C1 segment of cervical spinal cord (tissue), 14 donors: ENCODE data around the gene NEU2.
"Not testable (repeated sequence)": the region's sequence is repeated elsewhere in the genome, so short reads cannot be mapped to it uniquely, and the experiment has no call there.

Experiments
- DNase-seq, 14 donors: peaks; one replicate each; lab custom pipeline; 2025; lab: John Stamatoyannopoulos, UW

Gene NEU2

GRCh38 chr2:233056961-233057605 is 24.6 kb downstream of the NEU2 start:
- peak in 1 of 14 donors; percentile 27 for DNase-seq

GRCh38 chr2:233058717-233059546 is 26.5 kb downstream of the NEU2 start:
- DNase-seq, result no peak

- DNase-seq, result no peak
Observed at GRCh38 chr2:233059547-233059796, 27.0 kb downstream of the NEU2 start.

- DNase-seq, result peak in 6 of 14 donors; percentile 32 to 73 (median 54)
Observed at GRCh38 chr2:233059797-233060500, 27.5 kb downstream of the NEU2 start, which contains the start of gene INPP5D. TSS of gene INPP5D (plus strand) at chr2:233060342. CDS start at chr2:233060479, 137 bp downstream.

GRCh38 chr2:233060501-233060979 is 28.1 kb downstream of the NEU2 start:
- no peak for DNase-seq

- DNase-seq, result peak in 1 of 14 donors; percentile 25
Observed at GRCh38 chr2:233060980-233061590, 28.6 kb downstream of the NEU2 start.

GRCh38 chr2:233061591-233062450 is 29.3 kb downstream of the NEU2 start:
- DNase-seq, result peak in 2 of 14 donors; percentile 24 to 46

GRCh38 chr2:233062451-233062850 is 30.0 kb downstream of the NEU2 start:
- no peak for DNase-seq

- no peak for DNase-seq
Observed at GRCh38 chr2:233062946-233063268, 30.4 kb downstream of the NEU2 start.

- no peak for DNase-seq
Observed at GRCh38 chr2:233063269-233063975, 30.9 kb downstream of the NEU2 start.

- DNase-seq, result peak in 2 of 14 donors; percentile 20 to 24
Observed at GRCh38 chr2:233063976-233064411, 31.5 kb downstream of the NEU2 start.

GRCh38 chr2:233064530-233065199 is 32.2 kb downstream of the NEU2 start:
- no peak for DNase-seq

- not testable (repeated sequence) for DNase-seq
Observed at GRCh38 chr2:233065200-233065589, 32.7 kb downstream of the NEU2 start.

GRCh38 chr2:233065954-233066470 is 33.5 kb downstream of the NEU2 start:
- DNase-seq, result no peak

GRCh38 chr2:233068762-233069418 is 36.4 kb downstream of the NEU2 start:
- no peak for DNase-seq

GRCh38 chr2:233072838-233073237 is 40.4 kb downstream of the NEU2 start:
- no peak for DNase-seq

GRCh38 chr2:233074106-233074505 is 41.6 kb downstream of the NEU2 start:
- DNase-seq, result no peak

GRCh38 chr2:233075141-233075965 is 42.9 kb downstream of the NEU2 start:
- DNase-seq, result no peak
